HG03159 (cell line): Measurements from ENCODE around the gene DAP.
"Not testable (repeated sequence)": the region's sequence is repeated elsewhere in the genome, so short reads cannot be mapped to it uniquely, and the experiment has no call there.

Experiments used
- ATAC-seq: cut with Tn5 transposase; IDR thresholded peaks from one replicate; pipeline ENCODE4 v1.9.1; 2021; ENCODE audit warnings: mild to moderate bottlenecking, moderate library complexity; ENCODE audit not compliant: unreplicated experiment

Gene DAP, protein sequence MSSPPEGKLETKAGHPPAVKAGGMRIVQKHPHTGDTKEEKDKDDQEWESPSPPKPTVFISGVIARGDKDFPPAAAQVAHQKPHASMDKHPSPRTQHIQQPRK

DNA sequence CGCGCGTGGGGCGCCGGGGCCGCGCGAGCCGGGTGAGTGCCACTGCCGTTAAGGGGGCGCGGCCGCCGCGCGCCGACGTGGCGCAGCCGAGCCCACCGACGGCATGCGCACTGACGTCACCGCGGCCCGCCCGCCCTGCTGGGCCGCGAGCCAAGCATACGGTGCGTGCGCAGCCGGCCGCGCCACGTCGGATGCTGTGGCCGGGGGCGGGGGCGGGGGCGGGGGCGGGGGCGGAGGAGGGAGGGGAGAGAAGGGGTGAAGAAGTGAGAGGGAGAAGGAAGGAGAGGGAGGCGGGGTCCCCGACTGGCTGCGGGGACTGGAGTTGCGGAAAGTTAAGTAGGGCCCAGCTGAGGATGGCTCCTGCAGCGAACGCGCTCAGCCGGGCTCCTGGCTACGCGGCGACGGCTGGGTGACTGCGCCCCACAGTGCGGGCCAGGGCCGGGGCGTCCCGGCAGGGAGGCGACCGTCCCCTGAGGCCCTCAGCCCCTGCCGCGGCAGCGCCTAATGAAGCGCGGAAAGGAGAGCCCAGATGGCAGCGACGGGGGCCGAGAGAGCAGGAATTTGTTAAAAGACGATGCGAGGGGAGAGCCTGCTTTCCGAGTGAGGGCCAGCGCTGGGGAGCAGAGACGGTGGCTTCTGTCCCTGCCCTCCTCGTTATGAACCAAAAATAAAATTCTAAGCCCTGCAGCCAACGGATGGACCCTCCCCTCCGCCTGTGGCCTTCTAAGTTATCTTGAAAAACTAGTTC, at the start of gene DAP:
DAP (minus strand) TSS at position 50 of the 748 bp plus-strand sequence. CDS start 166 bp downstream, outside the sequence.
- ATAC-seq = peak; percentile 74

DNA sequence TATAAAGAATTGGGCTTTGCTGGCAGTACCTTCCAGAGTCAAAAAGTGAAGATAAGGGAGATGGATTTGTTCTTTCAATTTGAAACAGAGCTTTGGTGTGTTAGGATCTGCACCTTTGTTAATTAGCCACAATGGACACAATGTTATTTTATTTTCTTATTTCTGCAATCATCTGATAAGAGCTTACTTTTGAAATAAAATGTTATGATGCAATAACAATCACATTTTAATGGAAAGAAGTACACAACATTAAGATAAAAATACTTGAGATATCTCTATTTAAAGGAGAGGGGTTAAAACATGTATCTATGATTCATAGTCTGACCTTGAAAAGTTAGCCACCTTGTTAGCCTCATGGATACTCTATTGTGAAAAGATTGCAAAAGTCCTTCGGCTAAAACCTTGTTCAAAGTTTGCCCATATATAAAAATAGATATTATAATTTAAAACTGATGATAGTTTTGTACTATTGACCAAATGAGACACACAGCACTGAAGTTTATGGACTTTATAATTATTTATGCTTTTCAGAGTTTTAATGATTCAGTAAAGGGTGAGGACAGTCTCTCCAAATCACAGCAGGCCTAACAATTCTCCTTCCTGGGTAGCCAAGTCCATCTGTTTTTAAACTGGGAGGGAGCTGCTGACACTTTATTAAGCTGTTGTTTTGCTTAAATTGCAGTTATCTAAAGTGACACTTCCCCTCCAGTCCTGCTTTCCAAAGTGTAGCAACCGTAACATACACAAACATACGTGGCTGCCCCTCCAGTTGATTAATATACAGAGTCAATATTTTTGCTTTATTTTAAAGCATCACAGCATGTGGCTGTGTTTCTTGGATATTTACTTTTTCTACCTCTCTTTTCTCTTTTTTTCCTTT, 47.6 kb upstream of the DAP start:
- ATAC-seq = no peak

DNA sequence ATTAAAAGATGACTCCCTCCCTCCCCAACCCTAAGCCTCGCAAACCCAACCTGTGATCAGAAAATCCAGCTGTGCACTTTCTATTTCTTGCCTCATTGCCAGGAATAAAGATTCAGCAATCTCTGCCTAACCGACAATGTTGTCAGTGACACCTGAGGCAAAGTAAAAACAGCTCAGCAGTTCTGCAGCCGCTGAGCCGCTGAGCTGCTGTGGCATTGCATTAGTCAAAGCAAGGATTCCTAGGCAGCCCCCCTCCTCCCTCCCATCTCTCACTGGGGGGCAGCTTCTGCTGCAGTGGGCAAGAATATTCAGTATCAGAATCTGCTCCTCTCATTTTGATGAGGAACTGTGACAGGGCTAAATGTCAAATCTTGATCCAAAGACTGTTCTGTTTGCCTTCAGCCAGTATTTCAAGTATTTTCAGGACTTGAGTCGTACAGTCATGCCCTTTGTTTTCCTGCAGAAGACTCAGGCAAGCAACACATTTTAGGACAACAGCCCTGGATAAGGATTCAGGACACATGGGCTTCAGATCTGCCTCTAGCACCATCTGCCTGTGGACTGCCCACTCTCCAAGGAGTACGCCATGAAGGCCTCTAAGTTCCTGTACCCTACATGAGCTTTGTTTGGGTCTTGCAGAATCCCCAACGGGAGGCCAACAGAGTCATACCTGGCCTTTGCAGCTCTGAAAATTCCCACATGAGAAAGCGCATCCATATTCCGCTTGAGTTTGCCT, 41.1 kb upstream of the DAP start:
- no peak for ATAC-seq

- no peak for ATAC-seq
These were observed 39.8 kb upstream of the DAP start for GRCh38 chr5:10800852-10801251.

- no peak for ATAC-seq
These were observed 36.2 kb upstream of the DAP start for GRCh38 chr5:10797261-10797660.

DNA sequence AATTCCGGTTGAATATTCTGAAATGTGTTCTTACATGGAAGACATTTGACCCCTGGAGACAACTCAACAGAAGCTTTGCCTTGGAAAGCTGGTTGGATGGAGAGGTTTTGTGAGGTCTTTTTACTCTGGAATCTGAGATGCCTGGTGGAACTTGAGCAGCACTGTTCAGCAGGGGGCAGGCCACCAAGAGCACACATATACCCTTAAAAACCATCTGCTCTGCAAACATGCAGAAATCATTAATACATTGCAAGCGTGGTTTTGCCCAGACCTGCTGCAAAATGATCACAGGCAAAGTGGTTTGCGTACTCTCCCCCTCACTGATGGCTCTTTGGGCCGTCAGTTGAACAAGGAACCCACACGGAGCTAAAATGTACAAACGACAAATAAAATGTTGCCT, 32.8 kb upstream of the DAP start:
- ATAC-seq = no peak

- ATAC-seq = no peak
These were observed 31.3 kb upstream of the DAP start for GRCh38 chr5:10792336-10792735.

DNA sequence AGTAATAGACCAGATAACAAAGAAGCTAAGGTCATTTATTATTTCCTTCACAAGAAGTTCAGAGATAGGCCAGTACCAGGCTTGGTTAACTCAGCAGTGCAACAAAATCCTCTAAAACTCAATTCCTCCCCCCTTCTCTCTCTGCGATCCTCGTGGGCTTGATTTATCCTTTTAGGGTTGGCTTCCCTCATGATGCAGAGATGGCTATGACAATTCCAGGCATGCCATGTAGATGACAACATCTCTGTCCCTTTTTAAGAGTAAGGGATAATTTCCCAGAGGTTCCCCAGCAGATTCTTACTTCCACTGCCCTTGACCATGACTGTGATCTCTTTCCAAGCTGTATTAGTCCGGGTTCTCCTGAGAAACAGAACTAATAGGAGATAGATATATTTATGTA, 28.7 kb upstream of the DAP start:
- no peak for ATAC-seq

- no peak for ATAC-seq
These were observed 28.0 kb upstream of the DAP start for GRCh38 chr5:10789021-10789420.

DNA sequence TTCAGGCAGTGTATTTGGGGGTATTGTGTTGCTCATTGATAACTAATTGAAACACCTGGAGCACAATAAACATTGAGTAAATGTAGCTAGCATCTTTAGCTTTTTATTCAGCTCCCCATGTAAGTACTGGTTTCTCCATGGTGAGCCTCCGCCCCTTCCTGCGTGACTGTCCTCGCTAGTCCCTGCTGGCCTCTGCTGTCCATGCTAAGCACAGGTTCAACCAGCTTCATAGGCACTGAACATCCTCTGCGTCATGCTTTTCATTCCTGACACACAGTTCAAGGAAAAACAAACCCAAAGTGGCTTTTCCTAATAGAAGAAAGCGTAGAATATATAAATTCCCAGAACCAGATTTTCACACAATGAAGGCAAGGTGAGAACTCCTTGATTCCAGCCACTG, 27.3 kb upstream of the DAP start:
- no peak for ATAC-seq

GRCh38 chr5:10786835-10787234, 25.8 kb upstream of the DAP start:
- no peak for ATAC-seq

GRCh38 chr5:10780208-10780607, 19.2 kb upstream of the DAP start:
- not testable (repeated sequence) for ATAC-seq

DNA sequence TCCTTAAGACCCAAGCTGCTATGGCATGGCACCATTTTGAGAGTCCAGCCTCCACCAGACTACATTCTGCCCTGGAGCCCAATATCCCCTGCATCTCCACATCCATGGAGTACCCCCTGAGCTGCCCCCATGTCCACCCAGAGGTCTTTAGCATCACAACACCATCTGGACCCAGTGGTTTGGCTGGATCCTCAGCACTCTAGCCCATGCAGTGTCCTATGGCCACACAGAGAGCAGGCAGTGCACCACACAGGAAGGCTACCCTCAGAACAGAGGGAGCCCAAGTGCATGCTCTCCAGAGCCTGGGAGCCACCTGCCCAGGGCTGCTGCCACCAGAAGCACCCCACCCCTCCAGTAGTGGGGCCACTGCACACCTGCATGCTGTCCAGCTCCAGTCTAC, 18.6 kb upstream of the DAP start:
- ATAC-seq = no peak

DNA sequence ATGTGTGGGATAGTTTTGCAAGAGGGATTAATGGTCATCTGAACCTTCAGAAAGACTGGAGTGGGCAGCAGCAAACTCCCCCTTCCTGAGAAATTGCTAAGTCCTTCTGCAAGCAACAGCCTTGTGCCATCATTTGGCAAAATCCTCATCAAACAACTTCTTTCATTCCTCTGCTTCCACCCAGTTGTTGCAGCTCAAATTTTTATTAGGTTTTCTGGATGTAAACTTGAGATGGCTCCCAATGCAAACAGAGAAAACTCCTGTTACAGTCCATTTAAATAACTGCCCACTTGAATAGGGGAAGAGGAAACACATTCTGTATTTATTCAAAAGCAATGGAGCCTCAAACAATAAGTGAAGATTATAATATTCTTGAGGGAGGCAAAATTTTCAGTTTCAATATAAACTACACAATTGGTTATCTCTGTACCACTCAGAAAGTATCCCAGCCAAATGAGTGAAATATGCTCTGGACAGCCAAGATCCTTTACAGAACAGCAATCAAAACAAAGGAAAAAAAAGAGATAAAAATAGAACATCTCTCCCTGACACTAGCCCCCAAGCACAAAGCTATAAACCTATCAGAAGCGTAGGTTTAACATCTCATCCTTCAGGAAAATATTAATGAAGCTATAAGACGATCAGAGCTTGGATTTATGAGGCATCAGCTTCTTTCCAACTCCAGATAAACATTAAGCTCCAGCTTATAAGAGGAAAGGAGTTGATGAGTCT, 17.3 kb upstream of the DAP start:
- no peak for ATAC-seq

- no peak for ATAC-seq
These were observed 14.6 kb upstream of the DAP start for GRCh38 chr5:10775646-10776045.

DNA sequence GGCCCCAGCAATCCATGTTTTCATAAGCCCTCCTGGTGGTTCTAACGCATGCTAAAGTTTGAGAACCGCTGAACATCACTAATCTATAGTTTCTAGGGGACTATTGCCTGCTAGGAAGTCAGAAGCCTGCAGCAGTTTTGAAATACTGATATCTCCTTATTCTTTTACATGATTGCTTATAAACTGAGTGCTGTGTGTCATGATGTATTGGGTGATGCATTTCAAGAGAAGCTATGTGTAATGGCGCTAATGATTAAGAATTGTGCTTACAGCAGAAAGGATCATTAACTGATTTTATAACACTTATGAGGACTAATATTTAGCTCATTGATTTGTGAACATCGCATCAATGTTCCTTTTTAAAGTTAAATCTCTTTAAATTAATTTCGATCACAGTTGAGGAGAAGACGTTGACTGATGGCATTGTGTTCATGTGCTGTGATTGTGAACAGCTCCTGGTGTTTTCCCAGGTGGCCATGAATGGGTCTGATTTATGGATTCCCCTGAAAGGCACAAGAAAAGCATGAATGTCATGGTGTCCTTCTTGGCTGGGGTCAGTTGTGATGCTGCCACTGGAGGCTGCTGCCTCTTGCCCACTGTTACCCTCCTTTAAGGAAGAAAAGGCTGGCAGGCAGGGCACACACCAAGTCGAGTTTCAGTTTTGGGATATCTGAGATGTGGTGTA, 12.0 kb upstream of the DAP start:
- no peak for ATAC-seq

- no peak for ATAC-seq
These were observed 7.4 kb upstream of the DAP start for GRCh38 chr5:10768328-10768899.

DNA sequence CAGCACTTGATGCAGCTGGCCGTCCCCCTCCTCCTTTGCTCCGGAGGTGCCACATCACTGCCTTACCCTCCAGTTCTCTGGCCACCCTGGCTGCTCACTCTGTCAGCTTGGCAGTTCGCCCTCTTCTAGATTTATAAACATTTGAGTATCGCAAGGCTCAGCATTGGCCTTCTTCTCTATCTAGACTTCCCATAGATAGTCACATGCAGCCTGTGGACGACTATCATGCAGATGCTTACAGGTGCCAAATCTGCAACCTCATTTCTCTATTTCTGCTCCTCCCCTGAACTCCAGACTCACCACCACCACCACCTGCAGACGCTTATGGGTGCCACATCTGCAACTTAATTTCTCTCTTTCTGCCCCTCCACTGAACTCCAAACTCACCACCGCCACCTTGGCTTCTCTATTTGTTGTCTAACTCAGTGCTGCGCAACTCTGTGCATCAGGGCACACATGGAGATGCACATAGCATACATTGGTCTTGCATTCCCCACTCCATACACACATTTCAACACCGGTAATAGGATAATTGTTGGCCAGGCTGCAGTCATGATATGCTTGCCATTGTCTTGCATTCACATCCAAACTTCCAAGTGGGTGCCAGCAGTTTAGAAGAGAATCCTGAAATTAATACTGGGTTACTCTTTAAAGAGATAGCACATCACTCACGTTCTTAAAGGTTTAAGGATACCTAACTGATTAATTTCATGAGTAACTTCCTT, 1.9 kb upstream of the DAP start:
- ATAC-seq = no peak
